Measurements from ENCODE around the gene GARRE1. TPM values are rescaled to one million over a fixed set of nuclear protein-coding genes. Genes with fewer than 3 reads are reported as not detected.
"Not testable (repeated sequence)": the region's sequence is repeated elsewhere in the genome, so short reads cannot be mapped to it uniquely, and the experiment has no call there.

GARRE1 gene
- polyA plus RNA-seq, 1 experiment, result 18.7 TPM

GRCh38 chr19:34276614-34277013, 22.3 kb downstream of the GARRE1 start:
- no peak for DNase-seq (ENCODE audit: low read depth)
- H3K36me3 ChIP-seq (ENCODE audit: control insufficient read depth, insufficient read depth, low read length), result peaks cover 3% of the 10 kb centered on the region
- H3K27me3 ChIP-seq (ENCODE audit: control insufficient read depth, insufficient read depth, low read length), result no peaks in the 10 kb centered on the region
- no peak overlapping the region for H3K4me3 ChIP-seq (ENCODE audit: low read depth, low read length)
- CTCF ChIA-PET, result interaction anchor here (1.2 kb wide), 1 partner anchor 60 kb away, joined by 4 read pairs; no protein-coding TSS in a partner anchor
- TF ChIP-seq, protein P1, sequence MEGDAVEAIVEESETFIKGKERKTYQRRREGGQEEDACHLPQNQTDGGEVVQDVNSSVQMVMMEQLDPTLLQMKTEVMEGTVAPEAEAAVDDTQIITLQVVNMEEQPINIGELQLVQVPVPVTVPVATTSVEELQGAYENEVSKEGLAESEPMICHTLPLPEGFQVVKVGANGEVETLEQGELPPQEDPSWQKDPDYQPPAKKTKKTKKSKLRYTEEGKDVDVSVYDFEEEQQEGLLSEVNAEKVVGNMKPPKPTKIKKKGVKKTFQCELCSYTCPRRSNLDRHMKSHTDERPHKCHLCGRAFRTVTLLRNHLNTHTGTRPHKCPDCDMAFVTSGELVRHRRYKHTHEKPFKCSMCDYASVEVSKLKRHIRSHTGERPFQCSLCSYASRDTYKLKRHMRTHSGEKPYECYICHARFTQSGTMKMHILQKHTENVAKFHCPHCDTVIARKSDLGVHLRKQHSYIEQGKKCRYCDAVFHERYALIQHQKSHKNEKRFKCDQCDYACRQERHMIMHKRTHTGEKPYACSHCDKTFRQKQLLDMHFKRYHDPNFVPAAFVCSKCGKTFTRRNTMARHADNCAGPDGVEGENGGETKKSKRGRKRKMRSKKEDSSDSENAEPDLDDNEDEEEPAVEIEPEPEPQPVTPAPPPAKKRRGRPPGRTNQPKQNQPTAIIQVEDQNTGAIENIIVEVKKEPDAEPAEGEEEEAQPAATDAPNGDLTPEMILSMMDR (IDR thresholded peaks at IDR 0.05; ENCODE audit: insufficient read depth, low read depth, low read length), result no peak
- POLR2A ChIA-PET, result no interaction called here

DNA sequence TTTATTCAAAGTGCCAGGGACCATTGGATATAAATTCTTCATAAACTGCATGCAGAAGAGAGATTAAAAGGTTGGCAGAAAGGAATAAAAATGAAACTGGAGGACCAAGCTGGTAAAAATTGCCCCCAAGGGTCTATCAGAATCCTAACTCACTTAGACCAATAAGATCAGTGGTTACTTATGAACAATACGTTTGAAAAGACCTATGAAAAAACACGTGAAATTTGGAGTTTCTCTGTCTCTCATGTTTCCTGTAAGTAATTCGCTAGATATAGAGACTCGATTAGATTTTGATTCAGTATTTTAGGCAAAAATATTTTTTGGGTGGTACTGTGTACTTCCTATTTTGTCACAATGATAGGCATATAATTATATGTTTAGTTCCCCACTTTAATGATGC, 22.9 kb downstream of the GARRE1 start:
- no peak for DNase-seq (ENCODE audit: low read depth)
- Histone ChIP-seq H3K4me3 (ENCODE audit: low read depth, low read length) (no peak overlapping the region), H3K36me3 (ENCODE audit: control insufficient read depth, insufficient read depth, low read length) (peaks cover 3% of the 10 kb centered on the region), H3K27me3 (ENCODE audit: control insufficient read depth, insufficient read depth, low read length) (no peaks in the 10 kb centered on the region)
- ChIA-PET CTCF (interaction anchor here (1.2 kb wide), 1 partner anchor 59 kb away, joined by 4 read pairs; no protein-coding TSS in a partner anchor), POLR2A (no interaction called here)
- TF ChIP-seq, protein P1 (IDR thresholded peaks at IDR 0.05; ENCODE audit: insufficient read depth, low read depth, low read length), result no peak

GRCh38 chr19:34278783-34279182, 24.4 kb downstream of the GARRE1 start:
- Histone ChIP-seq H3K27me3 (ENCODE audit: control insufficient read depth, insufficient read depth, low read length) (no peaks in the 10 kb centered on the region), H3K4me3 (ENCODE audit: low read depth, low read length) (no peak overlapping the region), H3K36me3 (ENCODE audit: control insufficient read depth, insufficient read depth, low read length) (peaks cover 3% of the 10 kb centered on the region)
- no peak for DNase-seq (ENCODE audit: low read depth)
- POLR2A ChIA-PET, result no interaction called here
- TF ChIP-seq, protein P1 (IDR thresholded peaks at IDR 0.05; ENCODE audit: insufficient read depth, low read depth, low read length), result no peak
- CTCF ChIA-PET, result no interaction called here

GRCh38 chr19:34281444-34281843, 27.1 kb downstream of the GARRE1 start:
- H3K27me3 ChIP-seq (ENCODE audit: control insufficient read depth, insufficient read depth, low read length); CTCF ChIA-PET; H3K36me3 ChIP-seq (ENCODE audit: control insufficient read depth, insufficient read depth, low read length); H3K4me3 ChIP-seq (ENCODE audit: low read depth, low read length); DNase-seq (ENCODE audit: low read depth): not testable (repeated sequence)
- POLR2A ChIA-PET, result interaction anchor here (0.7 kb wide), 1 partner anchor 74 kb away, joined by 3 read pairs; no protein-coding TSS in a partner anchor

- ChIA-PET POLR2A (no interaction called here), CTCF (no interaction called here)
- TF ChIP-seq, protein P1 (IDR thresholded peaks at IDR 0.05; ENCODE audit: insufficient read depth, low read depth, low read length), result no peak
- H3K4me3 ChIP-seq (ENCODE audit: low read depth, low read length), result no peak overlapping the region
- H3K36me3 ChIP-seq (ENCODE audit: control insufficient read depth, insufficient read depth, low read length), result peaks cover 1% of the 10 kb centered on the region
- no peak for DNase-seq (ENCODE audit: low read depth)
- no peaks in the 10 kb centered on the region for H3K27me3 ChIP-seq (ENCODE audit: control insufficient read depth, insufficient read depth, low read length)
These were observed 28.5 kb downstream of the GARRE1 start for GRCh38 chr19:34282611-34283519.

Measured in BJ (cell line).